Esophagus muscularis mucosa (tissue), 4 donors: ENCODE results near the gene TOP2A.

Experiments used
- EP300 ChIP-seq: sonication (generic); formaldehyde crosslinking; IDR thresholded peaks from one replicate; pipeline ENCODE4 v1.6.1; 2017; ENCODE audit warnings: antibody characterized with exemption
- POLR2A ChIP-seq: fragments of 450-650 bp; IDR thresholded peaks from one replicate; pipeline ENCODE4 v1.6.1; 2017; ENCODE audit warnings: antibody characterized with exemption, moderate library complexity, mild to moderate bottlenecking, low read depth
- POLR2AphosphoS5 ChIP-seq, 2 donors: sonication (generic); formaldehyde crosslinking; IDR thresholded peaks; one replicate each; pipeline ENCODE4 v1.6.1; 2017; ENCODE audit warnings: antibody characterized with exemption in 2 of 2
- TF ChIP-seq, protein P1 (sequence below), 3 experiments: fragments of 200-600 bp in 2 of 3; fragments of 450-650 bp in 1 of 3; sonication (generic) in 2 of 3; IDR thresholded peaks; one replicate each; pipeline ENCODE4 v1.5.1; 2017 to 2019; ENCODE audit warnings: antibody characterized with exemption in 3 of 3, mild to moderate bottlenecking in 2 of 3, moderate library complexity in 1 of 3

DNA sequence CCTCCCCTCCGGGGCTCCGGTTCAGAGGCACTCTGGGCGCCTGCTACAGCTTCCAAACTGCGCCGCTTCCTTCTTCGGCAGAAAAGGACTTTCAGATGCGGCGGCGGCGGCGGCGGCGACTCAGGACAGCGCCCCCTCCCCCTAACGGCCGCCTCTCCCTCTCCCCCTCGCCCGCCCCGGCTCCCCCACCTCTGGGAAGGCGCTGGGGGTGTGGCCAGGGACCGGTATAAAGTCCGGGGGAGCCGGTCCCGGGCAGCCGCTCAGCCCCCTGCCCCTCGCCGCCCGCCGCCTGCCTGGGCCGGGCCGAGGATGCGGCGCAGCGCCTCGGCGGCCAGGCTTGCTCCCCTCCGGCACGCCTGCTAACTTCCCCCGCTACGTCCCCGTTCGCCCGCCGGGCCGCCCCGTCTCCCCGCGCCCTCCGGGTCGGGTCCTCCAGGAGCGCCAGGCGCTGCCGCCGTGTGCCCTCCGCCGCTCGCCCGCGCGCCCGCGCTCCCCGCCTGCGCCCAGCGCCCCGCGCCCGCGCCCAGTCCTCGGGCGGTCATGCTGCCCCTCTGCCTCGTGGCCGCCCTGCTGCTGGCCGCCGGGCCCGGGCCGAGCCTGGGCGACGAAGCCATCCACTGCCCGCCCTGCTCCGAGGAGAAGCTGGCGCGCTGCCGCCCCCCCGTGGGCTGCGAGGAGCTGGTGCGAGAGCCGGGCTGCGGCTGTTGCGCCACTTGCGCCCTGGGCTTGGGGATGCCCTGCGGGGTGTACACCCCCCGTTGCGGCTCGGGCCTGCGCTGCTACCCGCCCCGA lies 25.7 kb upstream of the TOP2A start, which contains the start of gene IGFBP4:
- TF ChIP-seq POLR2AphosphoS5 (IDR thresholded peaks at IDR 0.05) (peak; percentile 47 to 83), POLR2A (peak; percentile 56), EP300 (no peak)
- TF ChIP-seq, protein P1, sequence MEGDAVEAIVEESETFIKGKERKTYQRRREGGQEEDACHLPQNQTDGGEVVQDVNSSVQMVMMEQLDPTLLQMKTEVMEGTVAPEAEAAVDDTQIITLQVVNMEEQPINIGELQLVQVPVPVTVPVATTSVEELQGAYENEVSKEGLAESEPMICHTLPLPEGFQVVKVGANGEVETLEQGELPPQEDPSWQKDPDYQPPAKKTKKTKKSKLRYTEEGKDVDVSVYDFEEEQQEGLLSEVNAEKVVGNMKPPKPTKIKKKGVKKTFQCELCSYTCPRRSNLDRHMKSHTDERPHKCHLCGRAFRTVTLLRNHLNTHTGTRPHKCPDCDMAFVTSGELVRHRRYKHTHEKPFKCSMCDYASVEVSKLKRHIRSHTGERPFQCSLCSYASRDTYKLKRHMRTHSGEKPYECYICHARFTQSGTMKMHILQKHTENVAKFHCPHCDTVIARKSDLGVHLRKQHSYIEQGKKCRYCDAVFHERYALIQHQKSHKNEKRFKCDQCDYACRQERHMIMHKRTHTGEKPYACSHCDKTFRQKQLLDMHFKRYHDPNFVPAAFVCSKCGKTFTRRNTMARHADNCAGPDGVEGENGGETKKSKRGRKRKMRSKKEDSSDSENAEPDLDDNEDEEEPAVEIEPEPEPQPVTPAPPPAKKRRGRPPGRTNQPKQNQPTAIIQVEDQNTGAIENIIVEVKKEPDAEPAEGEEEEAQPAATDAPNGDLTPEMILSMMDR (IDR thresholded peaks at IDR 0.05): peak; percentile 18 to 43 (median 31)
